ENCODE results near the gene ADAM19. TPM values are rescaled to one million over a fixed set of nuclear protein-coding genes. Genes with fewer than 3 reads are reported as not detected.

Gene ADAM19
- total and polyA plus RNA-seq, 4 donors, result 3.1 to 17.6 (median 12.9) TPM

- Histone ChIP-seq H3K4me1 (ENCODE audit: control insufficient read depth in 5 of 5, insufficient read depth in 5 of 5, low read length in 5 of 5) (peaks cover 0 to 36% (median 21%) of the 10 kb centered on the region in 5 donors), H3K27me3 (ENCODE audit: control insufficient read depth in 3 of 3, insufficient read depth in 3 of 3, low read length in 2 of 3) (no peaks in the 10 kb centered on the region), H3K36me3 (ENCODE audit: control insufficient read depth in 4 of 4, insufficient read depth in 4 of 4, low read length in 4 of 4) (peaks cover 0 to 4% (median 2%) of the 10 kb centered on the region in 4 donors), H3K9me3 (ENCODE audit: control insufficient read depth in 4 of 4, insufficient read depth in 3 of 4, low read length in 3 of 4) (no peaks in the 10 kb centered on the region), H3K9ac (ENCODE audit: insufficient read depth in 1 of 2, low read length in 2 of 2) (no peak overlapping the region), H3K4me3 (no peak overlapping the region), H3K27ac (ENCODE audit: low read depth in 1 of 2, low read length in 1 of 2) (peak overlapping the region; percentile 37 to 88)
- DNase-seq (peak in 1 of 3 donors; percentile 3), ATAC-seq (ENCODE audit: insufficient read depth, low FRiP score) (no peak)
- TF ChIP-seq, protein P1, sequence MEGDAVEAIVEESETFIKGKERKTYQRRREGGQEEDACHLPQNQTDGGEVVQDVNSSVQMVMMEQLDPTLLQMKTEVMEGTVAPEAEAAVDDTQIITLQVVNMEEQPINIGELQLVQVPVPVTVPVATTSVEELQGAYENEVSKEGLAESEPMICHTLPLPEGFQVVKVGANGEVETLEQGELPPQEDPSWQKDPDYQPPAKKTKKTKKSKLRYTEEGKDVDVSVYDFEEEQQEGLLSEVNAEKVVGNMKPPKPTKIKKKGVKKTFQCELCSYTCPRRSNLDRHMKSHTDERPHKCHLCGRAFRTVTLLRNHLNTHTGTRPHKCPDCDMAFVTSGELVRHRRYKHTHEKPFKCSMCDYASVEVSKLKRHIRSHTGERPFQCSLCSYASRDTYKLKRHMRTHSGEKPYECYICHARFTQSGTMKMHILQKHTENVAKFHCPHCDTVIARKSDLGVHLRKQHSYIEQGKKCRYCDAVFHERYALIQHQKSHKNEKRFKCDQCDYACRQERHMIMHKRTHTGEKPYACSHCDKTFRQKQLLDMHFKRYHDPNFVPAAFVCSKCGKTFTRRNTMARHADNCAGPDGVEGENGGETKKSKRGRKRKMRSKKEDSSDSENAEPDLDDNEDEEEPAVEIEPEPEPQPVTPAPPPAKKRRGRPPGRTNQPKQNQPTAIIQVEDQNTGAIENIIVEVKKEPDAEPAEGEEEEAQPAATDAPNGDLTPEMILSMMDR (IDR thresholded peaks at IDR 0.05; ENCODE audit: control extremely low read depth, extremely low read depth), result no peak
- 44 to 57% methylated on average over 6 of the region's 6 CpGs for WGBS, 2 donors
These were observed 34.0 kb downstream of the ADAM19 start for GRCh38 chr5:157541447-157542118.

DNA sequence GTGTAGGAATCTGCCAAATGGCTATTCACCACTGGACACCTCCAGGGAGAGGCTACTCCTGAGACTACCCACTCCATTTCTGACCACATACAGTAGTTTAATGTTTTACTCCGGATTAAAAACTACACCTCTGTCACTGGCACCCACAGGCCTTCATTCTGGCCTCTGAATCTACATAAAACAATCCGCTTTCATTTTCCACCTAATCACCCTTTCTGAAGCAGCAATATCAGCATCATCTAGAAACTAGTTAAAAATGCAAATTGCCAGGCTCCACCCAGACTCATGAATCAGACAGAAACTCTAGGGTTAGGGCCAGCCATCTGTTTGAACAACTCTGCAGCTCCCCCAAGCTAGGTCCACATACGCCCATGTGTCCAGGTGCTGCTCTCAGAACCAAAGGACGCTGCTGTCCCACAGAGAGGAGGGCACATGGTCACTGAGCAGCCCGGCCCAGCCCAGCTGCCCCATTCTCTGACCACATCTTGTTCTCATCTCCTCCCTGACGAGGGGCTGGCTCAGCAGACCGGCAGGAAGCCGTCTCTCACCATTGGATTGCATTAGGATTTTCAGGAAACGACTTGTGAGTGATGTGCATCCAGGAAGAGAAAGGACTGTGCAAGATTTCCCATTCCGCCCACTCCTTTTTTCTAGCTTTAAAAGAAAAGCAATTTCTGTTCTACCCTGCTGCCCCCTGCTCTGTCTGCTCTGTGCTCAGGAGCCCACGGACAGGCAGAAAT, 34.7 kb downstream of the ADAM19 start:
- no peak overlapping the region for H3K4me3 ChIP-seq
- peak overlapping the region in 1 of 2 donors; percentile 0 for H3K9ac ChIP-seq (ENCODE audit: insufficient read depth in 1 of 2, low read length in 2 of 2)
- no peaks in the 10 kb centered on the region for H3K27me3 ChIP-seq (ENCODE audit: control insufficient read depth in 3 of 3, insufficient read depth in 3 of 3, low read length in 2 of 3)
- TF ChIP-seq, protein P1 (IDR thresholded peaks at IDR 0.05; ENCODE audit: control extremely low read depth, extremely low read depth), result no peak
- DNase-seq (peak; percentile 60 to 86 (median 76)), ATAC-seq (ENCODE audit: insufficient read depth, low FRiP score) (peak; percentile 80)
- H3K9me3 ChIP-seq (ENCODE audit: control insufficient read depth in 4 of 4, insufficient read depth in 3 of 4, low read length in 3 of 4), result no peaks in the 10 kb centered on the region
- peaks cover 0 to 34% (median 21%) of the 10 kb centered on the region in 5 donors for H3K4me1 ChIP-seq (ENCODE audit: control insufficient read depth in 5 of 5, insufficient read depth in 5 of 5, low read length in 5 of 5)
- peaks cover 0 to 6% (median 2%) of the 10 kb centered on the region in 4 donors for H3K36me3 ChIP-seq (ENCODE audit: control insufficient read depth in 4 of 4, insufficient read depth in 4 of 4, low read length in 4 of 4)
- H3K27ac ChIP-seq (ENCODE audit: low read depth in 1 of 2, low read length in 1 of 2), result peak overlapping the region; percentile 0 to 88
- WGBS, 2 donors, result 39 to 42% methylated on average over 11 of the region's 11 CpGs

DNA sequence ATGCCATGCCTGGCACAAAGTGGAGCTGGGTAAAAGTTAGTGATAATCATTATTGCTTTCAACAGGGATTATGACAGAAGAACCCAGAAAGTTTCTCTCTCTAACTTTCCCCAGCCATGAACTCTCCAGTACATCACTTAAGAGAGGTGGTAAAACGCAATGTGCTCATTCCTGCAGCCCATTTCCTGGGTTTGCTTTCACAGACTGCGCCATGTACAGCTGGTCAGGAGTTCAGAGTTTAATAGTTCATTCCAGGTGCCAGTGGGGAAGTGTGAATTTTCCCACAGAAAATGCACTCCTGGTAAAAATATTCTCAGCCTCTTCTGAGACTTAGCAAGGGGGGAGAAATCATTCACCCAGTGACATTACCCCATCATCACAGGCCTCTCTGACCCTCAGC, 35.5 kb downstream of the ADAM19 start:
- Histone ChIP-seq H3K9ac (ENCODE audit: insufficient read depth in 1 of 2, low read length in 2 of 2) (no peak overlapping the region), H3K36me3 (ENCODE audit: control insufficient read depth in 4 of 4, insufficient read depth in 4 of 4, low read length in 4 of 4) (peaks cover 0 to 9% (median 2%) of the 10 kb centered on the region in 4 donors), H3K27me3 (ENCODE audit: control insufficient read depth in 3 of 3, insufficient read depth in 3 of 3, low read length in 2 of 3) (no peaks in the 10 kb centered on the region), H3K9me3 (ENCODE audit: control insufficient read depth in 4 of 4, insufficient read depth in 3 of 4, low read length in 3 of 4) (no peaks in the 10 kb centered on the region), H3K4me1 (ENCODE audit: control insufficient read depth in 5 of 5, insufficient read depth in 5 of 5, low read length in 5 of 5) (peaks cover 0 to 37% (median 23%) of the 10 kb centered on the region in 5 donors), H3K27ac (ENCODE audit: low read depth in 1 of 2, low read length in 1 of 2) (peak overlapping the region in 1 of 2 donors; percentile 88), H3K4me3 (no peak overlapping the region)
- 70 to 84% methylated on average over 2 of the region's 2 CpGs for WGBS, 2 donors
- TF ChIP-seq, protein P1 (IDR thresholded peaks at IDR 0.05; ENCODE audit: control extremely low read depth, extremely low read depth), result no peak
- no peak for ATAC-seq (ENCODE audit: insufficient read depth, low FRiP score)
- peak in 1 of 3 donors; percentile 5 for DNase-seq
